ENCODE data around the gene RBCK1. TPM values are rescaled to one million over a fixed set of nuclear protein-coding genes. Genes with fewer than 3 reads are reported as not detected.

RBCK1 gene
- total and polyA plus RNA-seq, 9 of the 15 experiments (the other 6 are each of a cell fraction or from before 2014, with no cell fraction given), result 5.9 to 59.3 (median 26.5) TPM

DNA sequence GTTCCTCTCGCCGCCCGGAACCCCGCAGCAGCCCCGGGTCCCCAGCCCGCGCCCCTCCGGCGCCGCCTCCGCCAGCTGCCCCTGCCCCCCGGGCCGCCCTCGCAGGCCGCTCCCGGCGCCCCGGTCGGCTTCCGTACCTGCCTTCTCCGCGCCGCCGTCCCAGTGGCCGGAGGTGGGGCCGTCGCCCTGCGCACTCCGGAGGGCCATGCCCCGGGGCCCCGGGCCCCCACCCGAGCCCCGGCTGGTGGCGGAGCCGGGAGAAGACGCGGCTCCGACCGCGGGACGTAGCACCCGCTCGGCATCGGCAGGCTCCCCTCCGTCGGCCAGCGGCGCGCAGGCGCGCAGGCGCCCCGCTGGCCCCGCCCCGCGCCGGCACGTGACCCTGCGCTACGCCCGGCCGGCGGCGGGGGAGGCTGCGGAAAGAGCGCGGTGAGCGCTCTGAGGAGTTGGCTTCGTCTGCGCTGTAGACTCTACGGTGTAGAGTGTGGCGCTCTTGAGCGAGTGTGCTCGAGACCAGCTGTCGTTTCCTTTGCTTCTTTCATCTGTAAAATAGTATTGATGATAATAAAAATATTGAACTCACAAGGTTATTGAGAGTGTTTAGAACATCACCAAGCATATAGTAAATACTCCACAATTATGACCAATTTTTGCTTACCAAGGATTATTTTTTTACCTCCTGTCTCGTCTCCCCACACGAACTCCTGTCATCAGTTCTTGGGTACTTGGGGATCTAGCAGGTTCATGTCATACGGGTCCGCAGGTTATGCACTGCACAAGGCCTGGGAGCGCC lies 54.3 kb downstream of the RBCK1 start, which contains the start of gene TBC1D20 (continued):
- TF ChIP-seq, protein P1, sequence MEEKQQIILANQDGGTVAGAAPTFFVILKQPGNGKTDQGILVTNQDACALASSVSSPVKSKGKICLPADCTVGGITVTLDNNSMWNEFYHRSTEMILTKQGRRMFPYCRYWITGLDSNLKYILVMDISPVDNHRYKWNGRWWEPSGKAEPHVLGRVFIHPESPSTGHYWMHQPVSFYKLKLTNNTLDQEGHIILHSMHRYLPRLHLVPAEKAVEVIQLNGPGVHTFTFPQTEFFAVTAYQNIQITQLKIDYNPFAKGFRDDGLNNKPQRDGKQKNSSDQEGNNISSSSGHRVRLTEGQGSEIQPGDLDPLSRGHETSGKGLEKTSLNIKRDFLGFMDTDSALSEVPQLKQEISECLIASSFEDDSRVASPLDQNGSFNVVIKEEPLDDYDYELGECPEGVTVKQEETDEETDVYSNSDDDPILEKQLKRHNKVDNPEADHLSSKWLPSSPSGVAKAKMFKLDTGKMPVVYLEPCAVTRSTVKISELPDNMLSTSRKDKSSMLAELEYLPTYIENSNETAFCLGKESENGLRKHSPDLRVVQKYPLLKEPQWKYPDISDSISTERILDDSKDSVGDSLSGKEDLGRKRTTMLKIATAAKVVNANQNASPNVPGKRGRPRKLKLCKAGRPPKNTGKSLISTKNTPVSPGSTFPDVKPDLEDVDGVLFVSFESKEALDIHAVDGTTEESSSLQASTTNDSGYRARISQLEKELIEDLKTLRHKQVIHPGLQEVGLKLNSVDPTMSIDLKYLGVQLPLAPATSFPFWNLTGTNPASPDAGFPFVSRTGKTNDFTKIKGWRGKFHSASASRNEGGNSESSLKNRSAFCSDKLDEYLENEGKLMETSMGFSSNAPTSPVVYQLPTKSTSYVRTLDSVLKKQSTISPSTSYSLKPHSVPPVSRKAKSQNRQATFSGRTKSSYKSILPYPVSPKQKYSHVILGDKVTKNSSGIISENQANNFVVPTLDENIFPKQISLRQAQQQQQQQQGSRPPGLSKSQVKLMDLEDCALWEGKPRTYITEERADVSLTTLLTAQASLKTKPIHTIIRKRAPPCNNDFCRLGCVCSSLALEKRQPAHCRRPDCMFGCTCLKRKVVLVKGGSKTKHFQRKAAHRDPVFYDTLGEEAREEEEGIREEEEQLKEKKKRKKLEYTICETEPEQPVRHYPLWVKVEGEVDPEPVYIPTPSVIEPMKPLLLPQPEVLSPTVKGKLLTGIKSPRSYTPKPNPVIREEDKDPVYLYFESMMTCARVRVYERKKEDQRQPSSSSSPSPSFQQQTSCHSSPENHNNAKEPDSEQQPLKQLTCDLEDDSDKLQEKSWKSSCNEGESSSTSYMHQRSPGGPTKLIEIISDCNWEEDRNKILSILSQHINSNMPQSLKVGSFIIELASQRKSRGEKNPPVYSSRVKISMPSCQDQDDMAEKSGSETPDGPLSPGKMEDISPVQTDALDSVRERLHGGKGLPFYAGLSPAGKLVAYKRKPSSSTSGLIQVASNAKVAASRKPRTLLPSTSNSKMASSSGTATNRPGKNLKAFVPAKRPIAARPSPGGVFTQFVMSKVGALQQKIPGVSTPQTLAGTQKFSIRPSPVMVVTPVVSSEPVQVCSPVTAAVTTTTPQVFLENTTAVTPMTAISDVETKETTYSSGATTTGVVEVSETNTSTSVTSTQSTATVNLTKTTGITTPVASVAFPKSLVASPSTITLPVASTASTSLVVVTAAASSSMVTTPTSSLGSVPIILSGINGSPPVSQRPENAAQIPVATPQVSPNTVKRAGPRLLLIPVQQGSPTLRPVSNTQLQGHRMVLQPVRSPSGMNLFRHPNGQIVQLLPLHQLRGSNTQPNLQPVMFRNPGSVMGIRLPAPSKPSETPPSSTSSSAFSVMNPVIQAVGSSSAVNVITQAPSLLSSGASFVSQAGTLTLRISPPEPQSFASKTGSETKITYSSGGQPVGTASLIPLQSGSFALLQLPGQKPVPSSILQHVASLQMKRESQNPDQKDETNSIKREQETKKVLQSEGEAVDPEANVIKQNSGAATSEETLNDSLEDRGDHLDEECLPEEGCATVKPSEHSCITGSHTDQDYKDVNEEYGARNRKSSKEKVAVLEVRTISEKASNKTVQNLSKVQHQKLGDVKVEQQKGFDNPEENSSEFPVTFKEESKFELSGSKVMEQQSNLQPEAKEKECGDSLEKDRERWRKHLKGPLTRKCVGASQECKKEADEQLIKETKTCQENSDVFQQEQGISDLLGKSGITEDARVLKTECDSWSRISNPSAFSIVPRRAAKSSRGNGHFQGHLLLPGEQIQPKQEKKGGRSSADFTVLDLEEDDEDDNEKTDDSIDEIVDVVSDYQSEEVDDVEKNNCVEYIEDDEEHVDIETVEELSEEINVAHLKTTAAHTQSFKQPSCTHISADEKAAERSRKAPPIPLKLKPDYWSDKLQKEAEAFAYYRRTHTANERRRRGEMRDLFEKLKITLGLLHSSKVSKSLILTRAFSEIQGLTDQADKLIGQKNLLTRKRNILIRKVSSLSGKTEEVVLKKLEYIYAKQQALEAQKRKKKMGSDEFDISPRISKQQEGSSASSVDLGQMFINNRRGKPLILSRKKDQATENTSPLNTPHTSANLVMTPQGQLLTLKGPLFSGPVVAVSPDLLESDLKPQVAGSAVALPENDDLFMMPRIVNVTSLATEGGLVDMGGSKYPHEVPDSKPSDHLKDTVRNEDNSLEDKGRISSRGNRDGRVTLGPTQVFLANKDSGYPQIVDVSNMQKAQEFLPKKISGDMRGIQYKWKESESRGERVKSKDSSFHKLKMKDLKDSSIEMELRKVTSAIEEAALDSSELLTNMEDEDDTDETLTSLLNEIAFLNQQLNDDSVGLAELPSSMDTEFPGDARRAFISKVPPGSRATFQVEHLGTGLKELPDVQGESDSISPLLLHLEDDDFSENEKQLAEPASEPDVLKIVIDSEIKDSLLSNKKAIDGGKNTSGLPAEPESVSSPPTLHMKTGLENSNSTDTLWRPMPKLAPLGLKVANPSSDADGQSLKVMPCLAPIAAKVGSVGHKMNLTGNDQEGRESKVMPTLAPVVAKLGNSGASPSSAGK (IDR thresholded peaks at IDR 0.05), result peak; percentile 70
- TF ChIP-seq ZNF76 (CRISPR knock-in tag; IDR thresholded peaks at IDR 0.05; ENCODE audit: borderline replicate concordance) (no peak), ZNF354B (CRISPR knock-in tag; IDR thresholded peaks at IDR 0.05) (no peak), HEY1 (CRISPR knock-in tag; IDR thresholded peaks at IDR 0.05; ENCODE audit: borderline replicate concordance) (no peak), GATA2 (CRISPR knock-in tag; IDR thresholded peaks at IDR 0.05) (no peak), BCL6 (CRISPR knock-in tag; IDR thresholded peaks at IDR 0.05) (no peak), ETS2 (tag; IDR thresholded peaks at IDR 0.05; ENCODE audit: borderline replicate concordance, poor library complexity, severe bottlenecking) (no peak), FOS (IDR thresholded peaks at IDR 0.05; ENCODE audit: extremely low read depth, insufficient read length) (no peak), YY1 (IDR thresholded peaks at IDR 0.05; ENCODE audit: borderline replicate concordance in 1 of 3, control insufficient read depth in 1 of 3, extremely low read depth in 1 of 3, insufficient read depth in 3 of 3, insufficient read length in 1 of 3, insufficient replicate concordance in 2 of 3, low read depth in 1 of 3, low read length in 2 of 3) (peak in 1 of 3 experiments; percentile 42), CBX8 (IDR thresholded peaks at IDR 0.05; ENCODE audit: borderline replicate concordance, extremely low read depth, low read depth, low read length, poor library complexity, severe bottlenecking) (no peak), ELF1 (tag; IDR thresholded peaks at IDR 0.05) (no peak), ZNF696 (CRISPR knock-in tag; conservative IDR thresholded peaks at IDR 0.05) (no peak), KHSRP (IDR thresholded peaks at IDR 0.05) (no peak)
- TF ChIP-seq, protein P2, sequence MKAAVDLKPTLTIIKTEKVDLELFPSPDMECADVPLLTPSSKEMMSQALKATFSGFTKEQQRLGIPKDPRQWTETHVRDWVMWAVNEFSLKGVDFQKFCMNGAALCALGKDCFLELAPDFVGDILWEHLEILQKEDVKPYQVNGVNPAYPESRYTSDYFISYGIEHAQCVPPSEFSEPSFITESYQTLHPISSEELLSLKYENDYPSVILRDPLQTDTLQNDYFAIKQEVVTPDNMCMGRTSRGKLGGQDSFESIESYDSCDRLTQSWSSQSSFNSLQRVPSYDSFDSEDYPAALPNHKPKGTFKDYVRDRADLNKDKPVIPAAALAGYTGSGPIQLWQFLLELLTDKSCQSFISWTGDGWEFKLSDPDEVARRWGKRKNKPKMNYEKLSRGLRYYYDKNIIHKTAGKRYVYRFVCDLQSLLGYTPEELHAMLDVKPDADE (conservative IDR thresholded peaks at IDR 0.05; ENCODE audit: control insufficient read depth, low read depth, low read length), result peak; percentile 40; the same call in 1 of the 2 replicates
